ENCODE results near the gene RNU5B-1.
"Not testable (repeated sequence)": the region's sequence is repeated elsewhere in the genome, so short reads cannot be mapped to it uniquely, and the experiment has no call there.

Gene RNU5B-1

DNA sequence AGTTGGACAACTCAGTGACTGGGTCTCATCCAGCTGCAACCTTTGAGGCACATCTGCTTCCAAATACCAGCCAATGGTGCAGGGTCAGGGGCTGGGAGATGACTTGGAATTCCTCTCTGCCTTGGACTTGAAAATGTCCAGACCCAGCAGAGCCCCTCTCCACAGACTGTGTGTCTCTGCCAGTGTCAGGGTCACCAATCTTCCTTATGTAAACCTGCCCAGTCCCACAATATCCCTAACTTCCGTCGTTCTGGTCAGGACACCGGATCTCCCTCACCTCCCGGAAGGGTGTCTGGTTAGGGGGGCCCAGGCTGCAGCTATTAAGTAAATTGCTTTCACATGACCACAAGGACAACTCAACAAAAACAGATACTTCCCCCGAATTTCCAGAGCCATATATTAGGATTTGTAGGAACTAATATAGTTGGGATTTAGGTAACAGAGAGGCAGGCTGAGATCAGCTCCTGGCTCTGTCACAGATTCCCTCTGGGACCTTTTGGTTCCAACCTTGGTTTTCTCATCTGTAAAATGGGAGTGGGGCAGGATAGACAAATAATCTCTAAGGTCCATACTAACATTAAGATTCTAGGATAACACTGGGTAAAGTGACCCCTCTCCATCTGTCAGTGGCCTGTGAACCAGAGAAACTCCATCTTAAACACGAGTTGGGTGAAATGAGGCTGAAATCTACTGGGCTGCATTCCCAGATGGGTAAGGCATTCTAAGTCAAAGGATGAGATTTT, 42.5 kb downstream of the RNU5B-1 start:
- no peak for DNase-seq

DNA sequence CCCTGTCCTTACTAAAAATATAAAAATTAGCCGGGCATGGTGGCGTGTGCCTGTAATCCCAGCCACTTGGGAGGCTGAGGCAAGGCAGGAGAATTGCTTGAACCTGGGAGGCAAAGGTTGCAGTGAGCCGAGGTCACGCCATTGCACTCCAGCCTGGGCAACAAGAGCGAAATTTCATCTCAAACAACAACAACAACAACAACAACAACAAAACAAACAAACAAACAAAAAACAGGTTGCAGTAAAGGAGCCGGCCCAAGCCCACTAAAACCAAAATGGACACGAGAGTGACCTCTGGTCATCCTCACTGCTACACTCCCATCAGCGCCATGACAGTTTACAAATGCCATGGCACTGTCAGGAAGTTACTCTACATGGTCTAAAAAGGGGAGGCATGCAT, 43.3 kb downstream of the RNU5B-1 start:
- DNase-seq, result not testable (repeated sequence)

DNA sequence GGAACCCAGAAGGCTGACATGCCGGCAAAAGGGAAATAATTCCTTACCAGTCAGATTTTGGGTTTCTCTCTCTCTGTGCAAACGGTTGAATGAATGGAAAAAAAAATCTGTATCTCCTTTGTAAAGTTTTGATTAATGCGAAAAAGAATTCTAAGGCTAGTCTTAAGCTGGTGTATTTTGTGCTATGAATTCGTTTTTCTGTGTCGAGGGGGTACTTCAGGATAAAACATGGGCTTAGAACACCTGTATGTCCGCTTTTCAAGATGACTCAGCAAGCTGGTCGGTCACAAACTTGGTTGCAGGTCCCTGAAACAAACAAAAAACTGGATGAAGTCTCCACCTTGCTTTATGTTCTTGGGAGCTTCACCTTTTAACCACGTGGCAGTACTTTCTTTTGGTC, 44.9 kb downstream of the RNU5B-1 start:
- no peak for DNase-seq

DNA sequence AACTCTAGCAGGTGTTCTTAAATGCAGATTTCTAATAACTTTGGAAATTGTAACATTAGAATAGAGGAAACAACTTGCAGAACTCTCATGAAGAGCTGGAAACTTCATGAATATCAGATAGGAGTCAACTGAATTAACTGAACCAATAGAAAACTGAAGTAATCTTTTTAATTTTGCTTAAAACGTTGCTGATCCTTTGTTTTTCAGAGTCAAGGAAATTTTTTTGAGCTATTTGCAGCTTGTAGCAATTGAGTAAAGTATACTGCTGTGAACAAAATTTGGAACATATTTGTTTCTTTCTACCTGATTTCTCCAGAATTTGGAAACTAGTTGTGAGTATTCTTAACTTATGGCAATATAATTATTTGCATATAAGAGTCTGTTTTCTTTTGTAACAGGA, 47.5 kb downstream of the RNU5B-1 start:
- not testable (repeated sequence) for DNase-seq
